Lower leg skin (tissue), 3 donors: Measurements from ENCODE around the gene SLC26A11.

Experiments used
- POLR2A ChIP-seq, 2 donors: fragments of 450-650 bp; IDR thresholded peaks; one replicate each; pipeline ENCODE4 v1.6.1; 2016 to 2017; ENCODE audit warnings: antibody characterized with exemption in 2 of 2, mild to moderate bottlenecking in 1 of 2, moderate library complexity in 1 of 2
- TF ChIP-seq, protein P1 (sequence below), 3 donors: fragments of 450-650 bp; IDR thresholded peaks; one replicate each; pipeline ENCODE4 v1.5.1; 2016; ENCODE audit warnings: antibody characterized with exemption in 3 of 3, mild to moderate bottlenecking in 3 of 3, moderate library complexity in 2 of 3

DNA sequence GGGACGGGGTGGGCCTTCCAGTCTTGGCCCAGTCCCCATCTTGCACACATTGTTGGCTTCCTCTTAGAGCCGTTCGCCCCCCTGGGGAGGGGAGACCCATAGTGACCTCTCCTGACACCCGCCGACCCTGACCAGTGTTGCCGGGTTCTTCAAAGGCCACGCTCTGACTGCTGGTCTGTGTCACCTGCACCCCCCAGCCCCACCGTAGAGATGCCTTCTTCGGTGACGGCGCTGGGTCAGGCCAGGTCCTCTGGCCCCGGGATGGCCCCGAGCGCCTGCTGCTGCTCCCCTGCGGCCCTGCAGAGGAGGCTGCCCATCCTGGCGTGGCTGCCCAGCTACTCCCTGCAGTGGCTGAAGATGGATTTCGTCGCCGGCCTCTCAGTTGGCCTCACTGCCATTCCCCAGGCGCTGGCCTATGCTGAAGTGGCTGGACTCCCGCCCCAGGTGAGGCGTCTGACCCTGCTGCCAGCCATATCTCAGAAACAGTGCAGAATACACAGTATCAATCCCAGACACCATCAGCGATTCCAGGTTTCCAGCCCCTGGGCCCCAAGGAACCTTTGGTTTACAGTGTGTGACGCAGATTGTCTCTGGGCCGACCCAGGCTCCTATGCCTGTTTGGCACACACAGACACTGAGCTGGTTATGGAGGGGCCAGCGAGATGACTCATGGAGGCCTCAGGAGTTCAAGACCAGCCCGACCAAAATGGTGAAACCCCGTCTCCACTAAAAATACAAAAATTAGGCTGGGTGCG is 1.3 kb downstream of the SLC26A11 start:
- TF ChIP-seq, protein P1, sequence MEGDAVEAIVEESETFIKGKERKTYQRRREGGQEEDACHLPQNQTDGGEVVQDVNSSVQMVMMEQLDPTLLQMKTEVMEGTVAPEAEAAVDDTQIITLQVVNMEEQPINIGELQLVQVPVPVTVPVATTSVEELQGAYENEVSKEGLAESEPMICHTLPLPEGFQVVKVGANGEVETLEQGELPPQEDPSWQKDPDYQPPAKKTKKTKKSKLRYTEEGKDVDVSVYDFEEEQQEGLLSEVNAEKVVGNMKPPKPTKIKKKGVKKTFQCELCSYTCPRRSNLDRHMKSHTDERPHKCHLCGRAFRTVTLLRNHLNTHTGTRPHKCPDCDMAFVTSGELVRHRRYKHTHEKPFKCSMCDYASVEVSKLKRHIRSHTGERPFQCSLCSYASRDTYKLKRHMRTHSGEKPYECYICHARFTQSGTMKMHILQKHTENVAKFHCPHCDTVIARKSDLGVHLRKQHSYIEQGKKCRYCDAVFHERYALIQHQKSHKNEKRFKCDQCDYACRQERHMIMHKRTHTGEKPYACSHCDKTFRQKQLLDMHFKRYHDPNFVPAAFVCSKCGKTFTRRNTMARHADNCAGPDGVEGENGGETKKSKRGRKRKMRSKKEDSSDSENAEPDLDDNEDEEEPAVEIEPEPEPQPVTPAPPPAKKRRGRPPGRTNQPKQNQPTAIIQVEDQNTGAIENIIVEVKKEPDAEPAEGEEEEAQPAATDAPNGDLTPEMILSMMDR (IDR thresholded peaks at IDR 0.05) = no peak
- TF ChIP-seq POLR2A (IDR thresholded peaks at IDR 0.05) = no peak
